ENCODE results near the gene TCP11L1.
A peak's percentile ranks its signal among the peaks of the same experiment; 100 is the strongest.
"Not testable (repeated sequence)": the region's sequence is repeated elsewhere in the genome, so short reads cannot be mapped to it uniquely, and the experiment has no call there.

The TCP11L1 gene

DNA sequence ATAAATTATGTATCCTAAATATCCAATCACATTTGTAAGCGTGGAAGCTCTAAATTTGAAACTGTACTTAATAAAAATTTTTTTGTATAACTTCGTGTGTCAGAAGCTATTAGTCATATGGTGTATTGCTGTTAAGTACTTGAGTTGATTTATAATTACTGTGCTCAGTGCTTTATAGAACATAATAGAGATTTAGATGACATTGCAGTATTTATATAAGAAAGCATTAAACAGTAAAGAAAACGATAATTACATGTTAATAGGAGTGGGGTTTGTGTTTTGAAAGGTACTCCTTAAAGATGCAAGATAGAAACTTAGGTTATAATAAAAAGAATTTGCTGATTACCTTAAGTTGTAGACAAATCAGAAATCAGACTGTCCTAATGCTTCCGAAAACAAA is 5.9 kb upstream of the TCP11L1 start:
- DNase-seq: no peak

DNA sequence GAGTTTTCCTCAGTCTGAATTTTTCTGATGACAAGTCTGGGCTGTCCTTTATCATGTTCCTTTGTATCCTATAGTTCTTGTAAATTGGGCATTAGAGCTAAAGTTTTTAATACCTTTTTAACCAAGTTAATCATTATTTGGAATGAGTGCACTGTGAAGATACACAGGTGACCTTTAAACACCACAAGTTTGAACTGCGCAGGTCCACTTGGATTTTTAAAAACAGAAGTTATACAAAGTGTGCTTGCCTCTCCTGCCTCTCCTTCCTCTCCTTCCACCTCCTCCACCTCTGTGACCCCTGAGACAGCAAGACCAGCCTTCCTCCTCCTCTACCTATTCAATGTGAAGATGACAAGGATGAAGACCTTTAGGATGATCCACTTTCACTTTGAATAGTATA is 4.4 kb upstream of the TCP11L1 start:
- DNase-seq: no peak

DNA sequence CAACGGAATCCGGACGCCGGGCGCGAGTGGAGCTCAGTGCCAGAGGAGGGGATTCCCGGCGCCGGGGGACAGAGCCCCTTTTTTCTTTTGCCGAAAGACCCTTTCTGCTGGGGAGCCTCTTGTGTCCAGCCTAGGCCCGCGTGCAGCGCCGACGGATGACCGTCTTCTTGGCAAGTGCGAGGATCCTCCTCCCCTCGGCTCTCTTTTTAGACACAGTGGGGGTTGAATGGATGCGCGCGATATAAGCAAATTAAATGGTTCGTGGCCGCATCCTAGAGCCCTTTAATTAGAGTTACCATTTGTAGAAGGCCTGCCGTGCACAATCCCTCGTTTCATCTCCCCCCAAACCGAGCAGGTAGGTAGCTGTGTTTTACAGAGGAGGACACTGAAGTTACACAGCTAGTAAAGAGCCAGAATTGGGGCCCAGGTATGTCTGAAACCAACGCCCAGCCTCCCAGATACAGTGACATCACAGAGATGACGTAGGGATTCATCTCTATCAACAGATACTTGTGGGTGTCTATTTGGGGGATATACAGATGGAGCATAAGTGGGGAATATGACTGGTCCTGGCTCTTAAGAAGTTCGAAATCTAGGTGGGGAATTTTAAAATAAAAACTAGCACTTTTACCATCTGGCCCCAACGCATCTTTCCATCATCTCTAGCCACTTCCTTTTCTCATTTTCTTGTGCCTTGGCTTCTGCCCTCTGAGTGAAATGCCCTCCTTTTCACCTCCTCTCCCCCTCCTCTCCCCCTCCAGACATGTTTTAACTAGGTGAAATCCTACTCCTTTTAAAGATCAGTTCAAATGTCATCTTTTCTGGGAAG is 875 bp downstream of the TCP11L1 start:
- peak; percentile 65 for DNase-seq

DNA sequence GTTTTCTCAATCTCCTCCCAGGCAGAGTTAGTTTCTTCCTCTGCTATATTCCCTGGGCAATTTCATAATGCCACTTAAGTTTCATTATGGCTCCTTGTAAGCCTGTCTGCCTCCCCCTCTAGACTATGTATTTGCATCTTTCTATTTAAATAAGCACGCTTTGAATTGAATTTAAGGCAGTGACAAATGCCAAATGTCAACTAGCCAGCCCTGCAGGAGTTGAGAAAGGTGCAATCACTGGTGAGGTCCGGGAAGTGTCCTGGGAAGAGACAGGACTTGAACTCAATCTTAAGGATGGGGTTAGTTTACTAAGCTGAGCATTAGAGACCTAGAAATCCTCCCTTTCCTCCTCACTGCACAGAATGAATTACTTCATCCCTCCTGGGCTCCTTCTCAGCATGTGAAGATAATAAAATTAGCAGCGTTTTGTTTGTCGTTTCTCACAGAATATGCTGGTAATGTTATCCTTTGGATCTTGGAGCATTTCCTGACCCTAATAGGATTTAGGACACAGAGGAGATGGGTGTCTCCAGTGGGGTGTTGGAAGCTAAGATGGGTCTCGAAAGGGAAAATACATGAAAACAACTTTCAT is 1.6 kb downstream of the TCP11L1 start:
- no peak for DNase-seq

DNA sequence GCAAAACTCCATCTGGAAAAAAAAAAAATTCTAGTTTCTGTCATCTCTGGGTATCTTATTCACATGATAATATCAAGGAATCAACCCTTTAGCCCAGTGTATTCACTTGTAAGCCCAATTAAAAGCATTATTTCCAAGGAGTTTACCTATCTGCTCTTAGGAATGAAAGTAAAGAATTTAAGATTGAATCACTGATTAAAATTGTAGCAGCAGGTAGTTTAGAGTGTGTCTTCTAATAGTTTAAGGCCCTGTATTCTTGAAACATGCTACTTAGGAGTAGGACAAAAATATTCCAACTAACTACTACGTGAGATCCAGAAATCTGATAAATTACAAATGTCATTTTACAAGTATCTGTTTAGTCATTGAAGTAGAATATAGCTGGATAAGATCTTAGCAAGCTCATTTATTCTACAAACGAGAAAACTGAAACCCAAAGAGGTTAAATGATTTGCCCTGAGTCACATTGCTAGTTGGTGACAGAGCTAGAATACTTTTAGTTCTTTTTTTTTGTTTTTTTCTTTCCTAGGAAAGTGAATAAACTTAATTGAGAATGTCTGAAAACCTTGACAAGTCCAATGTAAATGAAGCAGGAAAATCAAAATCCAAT is 4.0 kb downstream of the TCP11L1 start:
- DNase-seq: no peak

DNA sequence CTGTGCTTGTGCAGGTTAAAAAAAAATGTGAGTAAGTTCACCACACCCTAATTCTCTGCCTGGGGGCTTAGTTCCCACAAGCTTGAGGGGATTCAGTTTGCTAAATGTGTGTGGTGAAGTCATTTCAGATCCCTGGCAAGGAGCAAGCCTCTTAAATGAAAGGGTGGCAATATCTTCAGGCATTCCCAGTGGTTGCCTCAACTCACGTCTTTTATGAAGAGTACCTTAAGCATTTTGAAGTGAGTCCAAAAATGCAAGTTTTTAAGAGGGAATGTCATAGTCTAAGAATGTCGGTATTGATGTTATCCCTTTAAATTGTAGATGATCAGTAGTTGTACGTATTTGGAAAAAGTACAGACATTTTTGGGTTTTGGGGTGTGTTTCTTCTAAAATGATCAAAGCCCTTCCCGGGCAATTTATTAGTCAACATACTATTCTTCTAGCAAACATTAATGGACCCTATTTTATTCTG is 4.9 kb downstream of the TCP11L1 start:
- no peak for DNase-seq

DNA sequence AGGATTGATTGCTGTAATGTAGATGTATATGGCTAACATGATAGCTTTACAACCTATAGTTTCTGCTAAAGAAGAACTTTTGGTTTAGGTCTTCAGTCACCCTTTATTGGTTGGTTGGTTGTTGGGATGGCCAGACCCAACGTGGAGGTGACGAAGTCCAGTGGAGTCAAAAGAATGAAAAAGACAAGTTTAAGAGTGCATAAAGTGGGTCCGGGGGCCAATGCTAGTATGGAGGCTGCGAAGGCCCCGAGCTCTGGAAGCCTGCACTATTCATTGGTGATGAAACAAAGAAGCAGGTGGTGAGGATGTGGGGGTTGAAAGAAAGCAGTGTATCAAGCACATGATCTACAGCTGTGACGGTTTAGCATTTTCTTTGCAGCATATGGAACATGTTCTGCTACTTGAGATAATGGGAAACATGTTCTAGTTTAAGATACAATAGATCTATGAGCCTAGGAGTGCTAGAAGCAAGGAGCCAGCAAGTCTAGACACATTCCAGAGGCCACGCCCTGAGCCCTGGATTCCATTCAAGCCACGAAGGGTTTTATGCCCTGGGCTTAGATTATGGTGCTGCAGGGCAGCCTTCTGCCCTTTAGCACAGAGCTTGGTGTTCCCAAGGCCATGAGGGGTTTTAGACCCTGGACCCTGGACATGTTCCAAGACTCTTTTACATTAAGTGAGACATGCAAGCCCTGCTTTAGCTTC is 6.3 kb downstream of the TCP11L1 start:
- no peak for DNase-seq

DNA sequence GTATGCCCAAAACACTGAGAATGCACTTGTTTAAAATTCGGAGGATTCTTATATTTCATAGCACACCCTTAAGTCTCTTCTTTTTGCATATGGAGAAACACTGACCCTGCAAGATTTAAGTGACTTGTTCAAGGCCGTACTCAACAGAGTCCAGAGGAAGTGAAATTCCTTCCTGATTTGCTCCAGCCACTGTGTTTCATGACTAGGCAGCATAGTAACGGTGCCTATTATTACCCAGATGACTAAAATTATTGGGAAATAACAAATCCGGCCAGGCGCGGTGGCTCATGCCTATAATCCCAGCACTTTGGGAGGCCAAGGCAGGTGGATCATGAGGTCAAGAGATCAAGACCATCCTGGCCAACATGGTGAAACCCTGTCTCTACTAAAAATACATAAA is 9.3 kb downstream of the TCP11L1 start:
- not testable (repeated sequence) for DNase-seq

DNA sequence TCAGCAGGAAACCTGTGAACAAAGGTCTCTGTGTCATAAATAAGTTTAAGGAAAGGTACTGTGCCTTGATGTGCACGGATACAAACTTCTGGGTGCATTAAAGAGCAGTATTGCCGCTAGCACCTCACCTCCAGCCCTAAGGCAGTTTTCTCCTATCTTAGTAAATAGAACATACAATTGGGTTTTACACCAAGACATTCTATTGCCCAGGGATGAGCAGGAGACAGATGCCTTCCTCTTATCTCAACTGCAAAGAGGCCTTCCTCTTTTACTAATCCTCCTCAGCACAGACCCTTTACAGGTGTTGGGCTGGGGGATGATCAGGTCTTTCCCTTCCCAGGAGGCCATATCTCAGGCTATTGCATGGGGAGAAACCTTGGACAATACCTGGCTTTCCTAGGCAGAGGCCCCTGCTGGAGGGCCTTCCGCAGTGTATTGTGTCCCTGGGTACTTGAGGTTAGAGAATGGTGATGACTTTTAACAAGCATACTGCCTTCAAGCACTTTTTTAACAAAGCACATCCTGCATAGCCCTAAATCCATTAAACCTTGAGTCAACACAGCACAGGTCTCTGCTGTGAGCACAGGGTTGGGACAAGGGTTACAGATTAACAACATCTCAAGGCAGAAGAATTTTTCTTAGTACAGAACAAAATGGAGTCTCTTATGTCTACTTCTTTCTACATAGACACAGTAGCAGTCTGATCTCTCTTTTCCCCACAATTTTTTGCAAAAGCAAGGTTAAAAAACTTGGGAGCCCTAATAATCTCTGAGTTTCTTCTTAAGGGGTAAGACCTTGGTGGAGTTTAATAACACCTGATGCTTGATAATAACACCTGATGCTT is 10.4 kb downstream of the TCP11L1 start:
- not testable (repeated sequence) for DNase-seq

DNA sequence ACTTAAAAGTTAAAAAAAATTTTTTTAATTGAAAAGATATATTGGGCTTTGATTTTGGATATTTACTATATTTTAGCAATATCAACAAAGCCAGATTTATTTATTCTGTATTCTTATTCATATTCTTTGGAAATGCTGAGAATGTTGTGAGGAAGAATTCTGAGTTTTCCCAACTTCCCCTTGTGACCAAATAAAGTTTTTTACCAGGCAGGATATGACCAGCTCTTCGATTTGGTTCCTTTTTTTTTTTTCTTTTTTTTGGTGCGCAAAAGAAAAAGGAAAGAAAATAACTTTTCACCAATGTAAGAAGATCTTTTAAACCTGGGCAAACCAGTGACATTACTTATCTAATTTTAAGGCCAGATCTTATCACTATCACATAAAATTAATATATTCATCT is 12.9 kb downstream of the TCP11L1 start:
- no peak for DNase-seq

DNA sequence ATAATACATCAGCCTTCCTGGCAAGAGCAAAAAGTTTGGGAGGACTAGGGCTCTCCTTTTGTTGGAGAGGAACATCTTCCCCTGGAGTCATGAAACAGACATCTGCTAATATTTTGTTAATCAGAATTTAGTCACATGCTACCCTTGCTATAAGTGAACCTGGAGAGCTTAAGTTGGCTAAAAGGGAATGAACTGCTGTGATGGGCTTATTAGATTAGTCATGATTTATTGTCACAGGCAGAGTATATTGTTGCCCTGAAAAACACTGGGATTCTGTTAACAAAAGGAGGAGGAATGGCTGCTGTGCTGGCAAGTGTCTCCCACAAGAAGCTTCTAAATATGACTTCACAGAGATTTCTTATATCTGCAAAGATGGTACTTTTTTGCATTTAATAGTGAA is 16.0 kb downstream of the TCP11L1 start:
- no peak for DNase-seq

DNA sequence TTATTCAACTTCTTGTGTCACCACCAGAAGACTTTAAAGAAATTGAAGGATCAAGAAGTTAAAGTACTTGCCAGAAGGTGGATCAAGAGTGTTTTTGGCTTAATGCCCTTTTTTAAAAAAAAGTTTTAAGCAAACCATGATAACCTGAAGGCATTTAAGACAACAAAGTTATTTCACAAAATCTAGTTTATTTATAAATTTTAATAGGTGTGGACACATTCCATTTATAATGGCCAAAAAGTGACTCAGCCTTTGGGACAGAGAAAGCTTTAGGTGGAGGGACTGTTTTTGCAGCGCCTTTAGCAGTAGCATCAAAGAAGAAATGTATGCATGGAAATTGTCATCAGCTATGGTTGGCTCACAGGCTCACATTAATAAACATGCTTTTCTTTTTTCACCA is 17.9 kb downstream of the TCP11L1 start:
- DNase-seq: no peak

DNA sequence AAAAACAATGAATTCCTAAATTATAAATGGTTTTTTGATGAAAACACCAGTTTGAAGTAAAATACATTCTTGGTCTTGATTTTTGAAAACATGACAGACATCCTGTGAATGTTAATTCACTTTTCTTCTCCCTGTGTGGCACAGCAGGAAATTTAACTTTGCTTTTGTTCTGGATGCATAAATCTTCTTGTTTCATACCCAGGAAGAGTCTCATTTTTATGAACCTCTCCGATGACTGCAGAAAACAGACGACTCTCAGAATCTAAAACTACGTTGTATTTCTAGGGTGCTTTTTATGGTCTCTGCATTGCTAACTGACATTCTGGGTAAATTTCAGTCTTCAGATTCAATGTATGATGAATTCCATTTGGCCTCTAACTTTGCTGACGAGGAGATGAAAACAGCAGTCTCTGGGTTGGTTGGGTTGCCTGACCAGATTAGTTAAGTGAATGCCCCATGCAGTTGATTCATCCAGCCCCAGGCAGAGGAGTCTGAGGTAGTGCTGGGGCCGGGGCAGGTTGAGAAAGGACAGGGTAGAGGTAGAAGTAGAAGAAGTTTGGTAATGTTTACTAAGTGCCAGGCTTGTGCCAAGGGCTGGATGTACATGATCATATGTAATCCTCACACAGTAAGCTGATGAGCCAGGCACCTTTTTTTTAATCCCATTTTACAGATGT is 20.1 kb downstream of the TCP11L1 start:
- DNase-seq: no peak

DNA sequence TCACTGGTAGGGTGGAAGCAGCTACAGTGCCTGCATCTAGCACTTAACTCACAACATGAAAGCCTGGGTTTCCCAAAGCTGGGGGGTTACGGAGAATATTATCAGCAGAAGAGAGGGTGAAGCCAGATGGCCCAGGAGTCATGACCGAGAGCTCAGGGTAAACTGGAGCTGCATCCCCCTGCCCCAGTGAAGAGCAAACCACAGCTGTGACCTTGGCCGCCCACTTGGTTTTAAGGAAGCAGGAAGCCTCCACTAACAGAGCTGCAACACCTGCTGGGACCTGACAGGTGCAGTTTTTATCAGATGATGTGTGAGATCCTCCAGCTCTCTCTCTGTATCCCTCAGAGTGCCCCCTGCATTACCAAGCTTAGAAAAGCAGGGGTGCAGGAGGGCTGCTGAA is 20.9 kb downstream of the TCP11L1 start:
- no peak for DNase-seq

DNA sequence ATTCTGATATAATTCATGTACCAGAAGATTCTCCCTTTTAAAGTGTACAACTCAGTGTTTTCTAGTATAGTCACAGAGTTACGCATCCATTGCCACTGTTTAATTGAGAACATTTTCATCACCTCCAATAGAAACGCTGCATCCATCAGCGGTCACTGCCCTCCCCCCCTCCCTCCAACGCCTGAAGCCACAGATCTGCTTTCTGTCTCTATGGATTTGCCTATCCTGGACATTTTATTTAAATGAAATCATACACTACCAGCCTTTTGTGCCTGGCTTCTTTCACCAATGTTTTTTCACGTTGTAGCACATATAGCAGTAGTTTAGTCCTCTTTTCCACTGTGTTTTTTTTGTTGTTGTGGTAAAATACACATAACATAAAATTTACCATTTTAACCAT is 22.8 kb downstream of the TCP11L1 start:
- no peak for DNase-seq

DNA sequence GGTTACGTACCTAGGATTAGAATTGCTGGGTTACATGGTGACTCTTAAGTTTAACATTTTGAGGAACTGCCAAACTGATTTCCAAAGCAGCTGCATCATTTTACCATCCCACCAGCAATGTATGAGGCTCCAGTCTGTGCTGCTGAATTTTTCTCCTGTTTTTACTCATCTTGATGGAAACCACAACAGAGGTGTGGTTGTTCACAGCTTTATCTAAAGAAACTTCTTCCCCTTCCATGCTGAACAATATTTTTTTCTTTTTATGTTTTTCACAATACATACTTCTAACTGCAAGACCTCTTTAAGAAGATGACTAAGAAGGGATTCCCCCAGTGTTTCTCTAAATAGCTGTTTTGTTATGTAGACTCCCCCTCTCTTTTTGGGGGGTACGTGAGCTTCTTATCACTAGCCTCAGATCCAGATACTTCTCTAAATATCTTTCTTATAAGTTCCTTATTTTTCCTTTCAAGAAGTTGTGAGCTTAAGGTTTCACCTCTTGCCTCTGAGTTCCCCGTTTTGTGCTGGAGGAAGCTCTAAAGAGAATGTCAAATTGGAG is 24.0 kb downstream of the TCP11L1 start:
- no peak for DNase-seq

DNA sequence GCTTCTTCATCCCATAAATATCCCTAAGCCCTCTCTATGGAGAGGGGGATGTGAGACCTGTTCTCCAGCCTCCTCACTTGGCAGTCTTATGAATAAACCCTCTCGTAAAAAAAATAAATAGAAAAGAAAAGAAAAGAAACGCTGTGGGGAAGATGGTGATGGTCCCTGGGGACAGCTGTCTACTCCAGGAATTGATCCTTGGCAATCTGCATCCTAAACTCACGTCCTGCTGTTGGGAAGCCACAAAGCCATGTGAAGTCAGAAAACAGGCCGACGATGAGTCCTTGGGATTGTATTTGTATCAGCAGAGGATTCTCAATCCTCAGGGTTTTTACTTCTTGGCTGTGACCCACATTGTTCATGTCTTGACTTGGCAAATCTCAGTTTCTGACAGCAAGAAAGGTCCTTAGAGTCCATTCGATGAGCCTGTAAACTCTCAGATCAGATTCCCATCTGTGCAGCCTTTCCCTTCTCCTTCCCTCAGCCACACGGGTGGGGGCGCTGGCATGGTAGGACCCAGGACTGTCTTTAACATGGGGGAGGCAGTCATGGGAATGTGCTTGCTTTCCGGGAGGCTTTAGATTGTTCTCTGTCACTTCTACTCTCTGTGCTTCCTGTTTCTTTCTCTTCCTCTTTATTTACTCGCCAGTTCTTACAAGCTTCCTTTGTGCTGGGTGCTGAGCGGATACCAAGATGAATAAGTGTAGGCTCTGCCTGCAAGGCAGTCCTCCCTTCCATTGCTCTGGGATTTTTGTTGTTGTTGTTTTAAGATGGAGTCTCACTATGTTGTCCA is 24.9 kb downstream of the TCP11L1 start:
- no peak for DNase-seq

DNA sequence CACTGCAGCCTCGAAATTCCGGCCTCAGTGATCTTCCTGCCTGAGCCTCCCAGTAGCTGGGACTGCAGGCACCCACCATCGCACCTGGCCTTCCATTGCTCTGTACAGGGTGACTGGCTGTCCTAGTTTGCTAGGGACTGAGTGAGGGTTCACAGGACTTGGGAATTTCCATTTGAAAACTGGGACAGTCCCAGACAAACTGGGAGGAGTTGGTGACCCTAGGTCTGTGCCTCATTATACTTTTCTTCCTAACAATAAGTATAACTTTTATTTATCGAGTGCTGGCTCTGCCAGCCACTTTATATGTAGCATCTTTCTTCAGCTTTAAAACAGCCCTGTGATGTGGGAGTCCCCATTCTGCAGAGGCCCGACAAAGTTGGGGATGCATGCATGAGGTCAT is 25.5 kb downstream of the TCP11L1 start:
- DNase-seq: no peak

DNA sequence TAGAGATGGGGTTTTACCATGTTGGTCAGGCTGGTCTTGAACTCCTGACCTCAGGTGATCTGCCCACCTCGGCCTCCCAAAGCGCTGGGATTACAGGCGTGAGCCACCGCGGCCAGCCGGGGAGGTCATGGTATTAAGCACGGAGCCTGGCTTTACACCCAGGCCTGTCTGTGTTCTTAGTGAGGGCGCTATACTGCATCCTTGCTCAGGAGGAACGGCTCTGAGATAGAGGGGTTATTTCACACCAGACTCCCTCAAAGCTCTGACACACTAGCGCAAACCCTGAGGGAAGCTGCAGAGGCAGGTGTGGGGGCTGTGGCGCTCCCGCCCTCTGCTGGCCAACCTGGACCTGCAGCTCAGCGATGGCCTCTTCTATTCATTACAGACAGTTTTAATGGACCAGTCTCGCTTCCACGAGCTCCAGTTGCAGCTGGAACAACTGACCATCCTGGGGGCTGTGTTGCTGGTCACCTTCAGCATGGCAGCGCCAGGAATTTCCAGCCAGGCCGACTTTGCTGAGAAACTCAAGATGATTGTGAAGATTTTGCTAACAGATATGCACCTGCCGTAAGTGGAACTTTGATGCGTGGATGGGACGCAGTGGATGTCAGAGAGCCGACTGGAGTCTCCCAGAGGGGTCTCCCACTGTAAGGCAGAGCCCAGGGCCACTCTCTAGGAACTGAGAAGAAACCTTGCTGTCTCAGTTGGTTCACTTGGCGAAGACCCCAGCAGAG is 26.2 kb downstream of the TCP11L1 start:
- DNase-seq: peak; percentile 85

DNA sequence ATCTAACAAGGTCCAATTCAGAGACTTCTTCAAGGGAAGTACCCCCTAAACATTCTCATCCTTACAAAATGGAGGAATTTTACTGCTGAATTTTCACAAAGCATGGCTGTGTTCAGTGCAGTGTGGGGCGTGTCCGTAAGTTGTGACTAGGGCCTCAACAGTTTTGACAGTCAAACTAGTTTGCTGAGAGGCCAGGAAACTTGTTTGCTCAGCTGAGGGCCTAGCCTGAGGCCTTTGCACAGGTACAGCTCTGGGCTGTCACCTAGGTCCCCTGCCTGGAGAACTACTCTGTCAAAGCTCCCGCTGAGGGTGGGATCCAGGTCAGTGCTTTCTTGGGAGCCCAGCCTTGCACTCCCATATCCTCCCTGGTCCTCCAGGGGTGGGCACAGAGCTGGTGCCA is 27.9 kb downstream of the TCP11L1 start:
- DNase-seq: no peak

Data from activated CD8-positive, alpha-beta memory T cell treated with anti-CD3 and anti-CD28 coated beads, Interleukin-2, amount 50 U/mL, for 48 hours (primary cell).